ENCODE measurements around the gene FAM186B. TPM values are rescaled to one million over a fixed set of nuclear protein-coding genes. Genes with fewer than 3 reads are reported as not detected.

Gene FAM186B
- total RNA-seq, 2 donors from 2014 or later, result 0.11 to 0.27 TPM

DNA sequence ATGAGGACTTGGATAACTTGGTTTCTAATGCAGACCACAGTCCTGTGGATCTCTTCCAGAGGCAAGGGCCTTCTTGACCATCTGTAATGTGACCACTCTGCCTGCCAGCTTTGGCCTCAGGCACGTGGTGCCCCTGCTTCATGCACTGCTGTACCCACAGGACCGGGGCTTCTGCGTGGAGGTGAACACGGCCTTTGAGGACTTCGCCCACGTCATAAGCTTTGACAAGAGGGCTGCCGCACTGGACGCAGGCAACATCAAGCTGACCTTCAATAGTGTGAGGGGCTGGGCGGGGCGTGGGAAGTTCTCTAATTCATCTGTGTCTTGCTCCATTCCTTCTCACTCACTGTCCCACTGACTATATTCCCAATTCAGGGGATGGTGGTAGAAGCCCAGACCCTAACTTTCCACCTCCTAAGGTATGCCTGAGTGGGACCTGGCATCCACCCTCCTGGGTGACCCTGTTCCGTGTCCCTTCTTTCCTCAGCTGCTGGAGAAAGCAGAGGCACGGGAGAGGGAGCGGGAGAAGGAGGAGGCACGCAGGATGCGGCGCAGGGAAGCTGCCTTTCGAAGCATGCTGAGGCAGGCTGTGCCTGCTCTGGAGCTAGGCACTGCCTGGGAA is 36.4 kb upstream of the FAM186B start:
- TF ChIP-seq, protein P1, sequence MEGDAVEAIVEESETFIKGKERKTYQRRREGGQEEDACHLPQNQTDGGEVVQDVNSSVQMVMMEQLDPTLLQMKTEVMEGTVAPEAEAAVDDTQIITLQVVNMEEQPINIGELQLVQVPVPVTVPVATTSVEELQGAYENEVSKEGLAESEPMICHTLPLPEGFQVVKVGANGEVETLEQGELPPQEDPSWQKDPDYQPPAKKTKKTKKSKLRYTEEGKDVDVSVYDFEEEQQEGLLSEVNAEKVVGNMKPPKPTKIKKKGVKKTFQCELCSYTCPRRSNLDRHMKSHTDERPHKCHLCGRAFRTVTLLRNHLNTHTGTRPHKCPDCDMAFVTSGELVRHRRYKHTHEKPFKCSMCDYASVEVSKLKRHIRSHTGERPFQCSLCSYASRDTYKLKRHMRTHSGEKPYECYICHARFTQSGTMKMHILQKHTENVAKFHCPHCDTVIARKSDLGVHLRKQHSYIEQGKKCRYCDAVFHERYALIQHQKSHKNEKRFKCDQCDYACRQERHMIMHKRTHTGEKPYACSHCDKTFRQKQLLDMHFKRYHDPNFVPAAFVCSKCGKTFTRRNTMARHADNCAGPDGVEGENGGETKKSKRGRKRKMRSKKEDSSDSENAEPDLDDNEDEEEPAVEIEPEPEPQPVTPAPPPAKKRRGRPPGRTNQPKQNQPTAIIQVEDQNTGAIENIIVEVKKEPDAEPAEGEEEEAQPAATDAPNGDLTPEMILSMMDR (IDR thresholded peaks at IDR 0.05), result no peak
- Histone ChIP-seq H3K27me3 (no peaks in the 10 kb centered on the region), H3K36me3 (no peaks in the 10 kb centered on the region), H3K27ac (no peak overlapping the region), H3K9me3 (no peaks in the 10 kb centered on the region), H3K4me1 (no peaks in the 10 kb centered on the region), H3K9ac (ENCODE audit: low read depth in 2 of 2, low read length in 2 of 2) (no peak overlapping the region), H3K4me3 (no peak overlapping the region)
- DNase-seq, result no peak
- intact Hi-C loops (cut with DNase I), result no loop called here

DNA sequence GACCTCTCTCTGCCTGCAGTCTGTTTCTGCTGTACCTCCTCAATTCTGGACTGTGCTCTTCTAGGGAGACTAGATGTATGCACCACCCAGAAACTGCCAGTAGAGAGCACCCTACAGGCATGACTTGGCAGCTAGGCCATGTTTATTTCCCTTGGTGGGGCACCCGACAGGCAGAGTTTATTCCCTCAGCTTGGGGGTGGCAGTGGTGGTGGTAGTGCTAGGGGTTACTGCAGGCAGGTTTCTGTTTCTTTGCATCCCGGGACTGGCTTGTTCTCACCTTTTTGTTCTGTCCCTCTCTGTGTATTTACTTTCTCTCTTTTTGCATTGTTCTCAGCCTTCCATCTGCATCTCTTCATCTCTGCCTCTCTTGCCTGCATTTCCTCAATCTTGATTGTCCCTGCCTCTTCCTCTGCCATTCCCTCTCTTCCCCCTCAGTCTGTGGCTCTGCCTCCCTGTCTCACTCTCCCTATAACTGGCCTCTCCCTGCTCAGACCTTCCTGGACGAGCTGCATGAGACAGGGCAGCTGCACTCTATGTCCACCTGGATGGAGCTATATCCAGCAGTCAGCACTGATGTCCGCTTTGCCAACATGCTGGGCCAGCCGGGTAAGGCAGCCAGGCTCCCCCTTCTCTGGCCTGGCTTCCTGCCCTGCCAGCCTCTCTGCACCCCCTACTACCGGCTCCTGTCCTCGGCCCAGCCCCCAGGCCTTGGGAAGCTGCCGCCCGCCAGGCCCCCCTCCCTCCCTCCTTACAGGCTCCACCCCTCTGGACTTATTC is 31.7 kb upstream of the FAM186B start:
- TF ChIP-seq, protein P1 (IDR thresholded peaks at IDR 0.05), result peak; percentile 49
- intact Hi-C loops (cut with DNase I), result no loop called here
- Histone ChIP-seq H3K9me3 (no peaks in the 10 kb centered on the region), H3K27ac (no peak overlapping the region), H3K27me3 (no peaks in the 10 kb centered on the region), H3K4me1 (no peaks in the 10 kb centered on the region), H3K36me3 (no peaks in the 10 kb centered on the region), H3K4me3 (no peak overlapping the region), H3K9ac (ENCODE audit: low read depth in 2 of 2, low read length in 2 of 2) (no peak overlapping the region)
- peak; percentile 59 for DNase-seq

DNA sequence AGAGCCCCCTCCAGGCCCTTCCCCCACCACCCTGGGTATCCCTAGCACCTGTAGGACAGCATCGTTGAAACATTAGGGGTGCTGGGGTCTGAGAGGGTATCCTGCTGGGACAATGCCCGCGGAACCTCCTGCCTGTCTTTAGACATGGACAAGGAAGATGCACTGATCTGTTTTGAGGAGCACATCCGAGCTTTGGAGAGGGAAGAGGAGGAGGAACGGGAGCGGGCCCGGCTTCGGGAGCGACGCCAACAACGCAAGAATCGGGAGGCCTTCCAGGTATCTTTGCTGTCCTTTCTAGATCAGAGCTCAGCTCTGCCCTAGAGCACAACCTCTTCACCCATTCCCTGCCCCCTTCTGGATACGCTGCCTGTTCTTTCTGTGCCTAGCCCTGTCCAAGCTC is 31.1 kb upstream of the FAM186B start:
- intact Hi-C loops (cut with DNase I), result no loop called here
- Histone ChIP-seq H3K9ac (ENCODE audit: low read depth in 2 of 2, low read length in 2 of 2) (no peak overlapping the region), H3K9me3 (no peaks in the 10 kb centered on the region), H3K4me1 (no peaks in the 10 kb centered on the region), H3K27ac (no peak overlapping the region), H3K4me3 (no peak overlapping the region), H3K27me3 (no peaks in the 10 kb centered on the region), H3K36me3 (no peaks in the 10 kb centered on the region)
- TF ChIP-seq, protein P1 (IDR thresholded peaks at IDR 0.05), result no peak
- DNase-seq, result no peak

DNA sequence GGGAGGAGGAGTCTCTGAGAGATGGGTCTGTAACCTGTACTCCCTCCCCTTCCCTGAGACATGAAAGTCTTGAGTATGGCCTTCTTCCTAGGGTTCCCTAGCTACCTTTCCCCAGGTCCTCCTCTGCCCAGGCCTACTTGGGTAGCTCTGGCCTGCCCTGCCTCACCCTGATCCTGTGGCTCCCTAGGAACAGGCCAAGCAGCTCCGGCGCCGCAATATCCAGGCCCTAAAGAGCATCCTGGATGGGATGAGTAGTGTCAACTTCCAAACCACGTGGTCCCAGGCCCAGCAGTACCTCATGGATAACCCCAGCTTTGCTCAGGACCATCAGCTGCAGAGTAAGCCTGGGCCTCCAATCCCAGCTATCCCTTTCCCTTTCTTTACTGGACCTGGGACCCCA is 30.2 kb upstream of the FAM186B start:
- Histone ChIP-seq H3K9ac (ENCODE audit: low read depth in 2 of 2, low read length in 2 of 2) (no peak overlapping the region), H3K9me3 (no peaks in the 10 kb centered on the region), H3K27ac (no peak overlapping the region), H3K36me3 (no peaks in the 10 kb centered on the region), H3K27me3 (no peaks in the 10 kb centered on the region), H3K4me1 (no peaks in the 10 kb centered on the region), H3K4me3 (no peak overlapping the region)
- TF ChIP-seq, protein P1 (IDR thresholded peaks at IDR 0.05), result no peak
- DNase-seq, result no peak
- intact Hi-C loops (cut with DNase I), result no loop called here

DNA sequence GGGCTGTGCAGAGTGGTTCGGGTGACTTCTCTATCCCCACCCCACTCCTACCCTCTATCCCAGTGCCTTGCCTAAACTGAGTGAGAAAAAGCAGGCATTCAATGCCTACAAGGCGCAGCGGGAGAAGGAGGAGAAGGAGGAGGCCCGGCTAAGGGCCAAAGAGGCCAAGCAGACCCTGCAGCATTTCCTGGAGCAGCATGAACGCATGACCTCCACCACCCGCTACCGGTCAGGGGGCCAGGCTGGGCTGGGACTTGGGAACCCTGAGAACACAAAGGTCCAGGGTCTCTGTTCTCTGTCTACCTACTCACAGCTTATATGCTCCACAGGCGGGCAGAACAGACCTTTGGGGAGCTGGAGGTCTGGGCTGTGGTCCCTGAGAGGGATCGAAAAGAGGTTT is 29.6 kb upstream of the FAM186B start:
- Histone ChIP-seq H3K4me3 (no peak overlapping the region), H3K9me3 (no peaks in the 10 kb centered on the region), H3K27me3 (no peaks in the 10 kb centered on the region), H3K4me1 (no peaks in the 10 kb centered on the region), H3K9ac (ENCODE audit: low read depth in 2 of 2, low read length in 2 of 2) (no peak overlapping the region), H3K36me3 (no peaks in the 10 kb centered on the region), H3K27ac (no peak overlapping the region)
- intact Hi-C loops (cut with DNase I), result no loop called here
- DNase-seq, result no peak
- TF ChIP-seq, protein P1 (IDR thresholded peaks at IDR 0.05), result no peak
